Measurements from ENCODE around the gene MRTO4.
"Not testable (repeated sequence)": the region's sequence is repeated elsewhere in the genome, so short reads cannot be mapped to it uniquely, and the experiment has no call there.

Gene MRTO4

DNA sequence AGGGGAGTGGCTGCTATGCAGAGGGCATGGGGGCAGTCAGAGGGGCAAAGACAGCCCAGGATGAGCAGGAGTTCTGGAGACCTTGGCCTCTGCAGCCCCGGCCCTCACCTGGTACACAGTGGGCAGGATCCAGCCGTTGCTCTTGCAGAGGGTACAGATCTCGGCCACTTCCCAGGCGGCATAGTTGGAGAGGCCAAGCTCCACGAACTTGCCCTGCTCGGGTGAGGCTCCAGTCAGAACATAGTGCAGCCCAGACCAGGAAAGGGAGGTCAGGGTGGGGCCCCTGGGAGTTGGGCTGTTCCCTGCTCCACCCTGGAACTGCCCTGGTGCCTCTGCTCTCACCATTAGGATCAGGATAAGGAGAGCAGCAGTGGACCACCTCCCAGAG is 18.7 kb downstream of the MRTO4 start:
- not testable (repeated sequence) for DNase-seq (ENCODE audit: low spot score)

- DNase-seq (ENCODE audit: low spot score), result no peak
These were observed 20.5 kb downstream of the MRTO4 start for GRCh38 chr1:19272064-19272463.

- no peak for DNase-seq (ENCODE audit: low spot score)
These were observed 21.7 kb downstream of the MRTO4 start for GRCh38 chr1:19273106-19273843.

DNA sequence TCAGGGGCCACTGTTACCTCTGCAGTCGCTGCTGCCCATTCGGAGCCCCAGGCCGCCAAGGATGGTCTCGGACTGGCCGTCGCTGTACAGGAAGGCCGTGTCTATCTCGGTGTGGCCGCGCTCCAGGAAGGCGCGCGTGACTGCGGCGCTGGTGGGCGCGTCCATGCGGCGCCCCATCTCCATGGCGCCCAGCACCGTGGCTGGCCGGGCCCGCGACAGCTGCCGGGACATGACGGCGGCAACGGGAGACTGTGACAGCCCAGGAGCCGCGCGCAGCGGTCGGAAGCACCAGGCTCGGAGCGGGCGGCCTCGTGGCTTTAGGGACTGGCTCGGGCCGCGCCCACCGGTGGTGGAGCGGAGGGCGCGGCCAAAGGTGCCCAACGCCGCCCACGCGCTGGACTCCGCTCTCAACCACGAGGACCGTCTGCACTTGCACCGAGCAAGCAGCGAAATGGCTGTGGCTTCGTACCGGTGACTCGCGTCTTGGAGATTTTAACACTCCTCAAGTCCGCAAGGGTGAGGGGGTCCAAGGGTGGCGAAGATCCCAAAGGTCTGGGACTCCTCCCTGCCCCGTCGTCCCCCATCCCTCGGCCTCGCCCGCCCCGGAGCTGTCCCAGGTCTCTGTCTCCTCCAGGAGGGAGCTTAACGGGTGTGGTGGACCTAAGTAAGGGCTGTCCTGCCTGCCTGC is 22.4 kb downstream of the MRTO4 start:
- DNase-seq (ENCODE audit: low spot score), result not testable (repeated sequence)

DNA sequence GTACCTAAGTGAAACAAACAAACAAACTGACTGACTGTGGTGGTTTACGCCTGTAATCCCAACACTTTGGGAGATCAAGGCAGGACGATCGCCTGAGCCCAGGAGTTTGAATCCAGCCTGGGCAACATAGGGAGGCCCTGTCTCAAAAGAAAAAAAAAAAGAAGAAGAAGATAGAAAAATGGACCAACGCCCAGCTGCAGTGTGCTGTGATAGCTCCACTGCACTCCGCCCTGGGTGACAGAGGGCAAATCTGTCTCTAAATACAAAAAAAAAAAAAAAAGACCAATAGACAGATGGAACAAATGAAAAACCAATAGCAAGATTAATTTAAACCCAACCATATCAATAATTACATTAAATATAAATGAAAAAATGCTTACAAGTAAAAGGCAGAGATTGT is 23.0 kb downstream of the MRTO4 start:
- DNase-seq (ENCODE audit: low spot score), result no peak

DNA sequence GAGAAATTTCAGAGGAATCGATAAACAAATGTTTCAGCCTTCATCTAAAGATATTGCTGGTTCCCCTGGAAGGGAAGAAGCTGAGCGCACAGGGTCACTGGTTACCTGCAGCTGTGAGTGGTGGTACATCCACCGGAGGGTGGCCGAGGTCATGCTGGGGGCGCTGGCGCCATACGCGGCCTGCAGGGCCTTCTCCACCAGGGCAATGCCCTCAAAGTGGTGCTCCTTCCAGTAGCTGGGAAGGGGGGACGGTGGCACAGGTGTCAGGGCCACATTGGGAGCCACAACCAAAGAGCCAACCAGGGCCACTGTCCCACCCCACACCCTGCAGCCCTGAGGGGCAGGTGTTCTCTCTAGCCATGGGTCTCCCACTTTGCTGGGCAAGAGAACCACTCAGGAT is 32.3 kb downstream of the MRTO4 start:
- DNase-seq (ENCODE audit: low spot score), result no peak

DNA sequence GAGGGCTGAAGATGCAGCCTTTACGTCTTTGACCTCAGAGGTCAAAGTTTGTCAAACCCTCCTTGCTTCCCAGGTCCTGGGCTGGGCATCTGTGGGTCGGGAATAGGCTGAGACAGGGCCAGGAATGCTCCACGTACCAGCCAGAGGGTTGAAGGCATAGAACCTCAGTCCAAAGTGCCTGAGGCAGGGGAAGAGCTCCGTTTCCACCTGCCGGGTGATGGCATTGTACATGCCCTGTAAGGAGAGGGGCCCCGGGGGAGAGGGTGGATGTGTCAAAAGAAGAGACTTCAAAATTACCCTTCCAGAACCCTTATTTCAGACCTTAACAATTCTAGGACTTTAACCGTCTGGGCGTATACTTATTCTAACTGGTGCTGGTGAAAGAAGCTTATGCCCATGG is 33.3 kb downstream of the MRTO4 start:
- no peak for DNase-seq (ENCODE audit: low spot score)

- DNase-seq (ENCODE audit: low spot score), result not testable (repeated sequence)
These were observed 33.8 kb downstream of the MRTO4 start for GRCh38 chr1:19285366-19285765.

DNA sequence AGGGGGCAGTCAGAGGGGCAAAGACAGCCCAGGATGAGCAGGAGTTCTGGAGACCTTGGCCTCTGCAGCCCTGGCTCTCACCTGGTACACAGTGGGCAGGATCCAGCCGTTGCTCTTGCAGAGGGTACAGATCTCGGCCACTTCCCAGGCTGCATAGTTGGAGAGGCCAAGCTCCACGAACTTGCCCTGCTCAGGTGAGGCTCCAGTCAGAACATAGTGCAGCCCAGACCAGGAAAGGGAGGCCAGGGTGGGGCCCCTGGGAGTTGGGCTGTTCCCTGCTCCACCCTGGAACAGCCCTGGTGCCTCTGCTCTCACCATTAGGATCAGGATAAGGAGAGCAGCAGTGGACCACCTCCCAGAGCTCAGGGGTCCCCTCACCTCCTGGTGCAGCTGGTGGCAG is 34.2 kb downstream of the MRTO4 start:
- DNase-seq (ENCODE audit: low spot score), result not testable (repeated sequence)

GRCh38 chr1:19287436-19288185 is 36.0 kb downstream of the MRTO4 start:
- DNase-seq (ENCODE audit: low spot score), result no peak

DNA sequence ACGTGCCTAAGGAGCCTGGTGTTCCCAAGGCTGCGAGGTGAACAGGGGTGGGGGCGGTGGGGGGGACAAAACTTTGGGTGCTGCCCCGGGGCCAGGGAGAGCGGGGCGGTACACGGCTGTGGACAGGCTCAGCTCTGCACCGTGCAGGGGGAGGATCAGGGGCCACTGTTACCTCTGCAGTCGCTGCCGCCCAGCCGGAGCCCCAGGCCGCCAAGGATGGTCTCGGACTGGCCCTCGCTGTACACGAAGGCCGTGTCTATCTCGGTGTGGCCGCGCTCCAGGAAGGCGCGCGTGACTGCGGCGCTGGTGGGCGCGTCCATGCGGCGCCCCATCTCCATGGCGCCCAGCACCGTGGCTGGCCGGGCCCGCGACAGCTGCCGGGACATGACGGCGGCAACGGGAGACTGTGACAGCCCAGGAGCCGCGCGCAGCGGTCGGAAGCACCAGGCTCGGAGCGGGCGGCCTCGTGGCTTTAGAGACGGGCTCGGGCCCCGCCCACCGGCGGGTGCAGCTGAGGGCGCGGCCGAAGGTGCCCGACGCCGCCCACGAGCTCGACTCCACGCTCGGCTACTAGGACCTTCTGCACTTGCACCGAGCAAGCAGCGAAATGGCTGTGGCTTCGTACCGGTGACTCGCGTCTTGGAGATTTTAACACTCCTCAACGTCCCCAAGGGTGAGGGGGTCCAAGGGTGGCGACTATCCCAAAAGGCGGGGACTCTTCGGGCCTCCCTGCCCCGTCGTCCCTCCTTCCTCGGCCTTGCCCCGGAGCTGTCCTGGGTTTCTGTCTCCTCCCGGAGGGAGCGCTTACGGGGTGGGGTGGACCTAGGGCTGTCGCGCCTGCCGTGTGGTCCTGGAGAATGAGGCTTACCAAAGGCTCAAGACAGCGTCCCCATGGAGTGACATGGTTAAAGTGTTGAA is 37.0 kb downstream of the MRTO4 start, which contains the start of gene AKR7A3:
Gene AKR7A3 (minus strand): TSS at position 447 of the 918 bp plus-strand sequence. CDS start 61 bp downstream, at position 386.
- peak; percentile 37 for DNase-seq (ENCODE audit: low spot score)

GRCh38 chr1:19289244-19289643 is 37.6 kb downstream of the MRTO4 start:
- DNase-seq (ENCODE audit: low spot score), result no peak

DNA sequence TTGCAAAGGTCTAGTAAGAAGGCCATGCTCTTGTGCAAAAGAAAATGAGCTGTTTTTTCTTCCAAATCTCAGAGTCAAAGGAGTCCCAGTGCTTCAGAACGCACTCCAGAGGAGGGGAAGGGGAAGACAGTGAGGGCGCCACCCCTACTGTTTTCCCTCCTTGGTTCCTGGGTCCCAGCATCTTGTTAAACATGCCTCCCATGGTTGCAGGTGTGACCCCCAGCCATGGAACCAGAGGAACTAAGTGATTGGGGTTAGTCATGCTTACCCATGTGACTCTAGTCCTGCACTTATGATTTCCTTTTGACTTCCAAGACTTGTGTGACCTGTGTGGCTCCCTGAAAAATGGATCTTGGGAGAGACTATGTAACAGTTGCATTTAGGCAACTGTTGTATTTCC is 43.0 kb downstream of the MRTO4 start:
- no peak for DNase-seq (ENCODE audit: low spot score)

DNA sequence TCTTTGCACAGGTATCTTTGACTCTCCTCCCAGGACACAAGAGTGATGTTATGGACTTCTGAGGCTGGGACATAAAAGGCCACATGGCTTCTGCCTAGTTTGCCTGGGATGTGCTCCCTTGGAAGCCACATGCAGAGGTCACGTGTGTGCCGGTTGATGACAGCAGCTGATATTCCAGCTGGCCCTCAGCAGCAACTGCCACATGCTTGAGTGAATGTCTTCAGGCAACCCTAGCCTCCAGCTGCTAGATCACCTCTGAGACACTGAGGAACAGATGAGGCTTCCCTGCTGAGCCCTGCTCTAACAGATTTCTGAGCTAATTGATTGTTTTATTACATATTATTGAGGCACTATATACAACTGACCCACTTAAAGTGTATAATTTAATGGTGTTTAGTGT is 48.6 kb downstream of the MRTO4 start:
- no peak for DNase-seq (ENCODE audit: low spot score)

DNA sequence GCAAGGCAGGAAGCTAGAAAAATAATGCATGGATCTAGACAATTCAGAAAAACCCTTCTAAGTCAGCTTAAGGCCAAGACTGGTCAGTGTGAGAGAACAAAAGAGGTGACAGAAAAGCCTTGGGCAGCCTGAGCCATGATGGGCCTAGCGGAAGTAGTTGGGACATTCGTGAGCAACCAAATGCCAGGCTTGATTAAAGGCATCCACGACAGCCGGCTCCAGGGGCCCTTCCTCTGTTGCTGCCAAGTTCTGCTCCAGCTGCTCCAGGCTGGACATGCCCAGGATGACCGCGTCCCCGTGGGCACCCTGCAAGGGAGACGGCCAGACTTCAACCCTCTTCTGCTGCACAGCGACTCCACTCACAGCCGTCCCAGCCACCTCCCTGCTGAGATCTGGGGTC is 52.5 kb downstream of the MRTO4 start:
- DNase-seq (ENCODE audit: low spot score), result not testable (repeated sequence)

GRCh38 chr1:19305880-19306279 is 54.3 kb downstream of the MRTO4 start:
- no peak for DNase-seq (ENCODE audit: low spot score)

GRCh38 chr1:19306941-19307340 is 55.3 kb downstream of the MRTO4 start:
- no peak for DNase-seq (ENCODE audit: low spot score)

DNA sequence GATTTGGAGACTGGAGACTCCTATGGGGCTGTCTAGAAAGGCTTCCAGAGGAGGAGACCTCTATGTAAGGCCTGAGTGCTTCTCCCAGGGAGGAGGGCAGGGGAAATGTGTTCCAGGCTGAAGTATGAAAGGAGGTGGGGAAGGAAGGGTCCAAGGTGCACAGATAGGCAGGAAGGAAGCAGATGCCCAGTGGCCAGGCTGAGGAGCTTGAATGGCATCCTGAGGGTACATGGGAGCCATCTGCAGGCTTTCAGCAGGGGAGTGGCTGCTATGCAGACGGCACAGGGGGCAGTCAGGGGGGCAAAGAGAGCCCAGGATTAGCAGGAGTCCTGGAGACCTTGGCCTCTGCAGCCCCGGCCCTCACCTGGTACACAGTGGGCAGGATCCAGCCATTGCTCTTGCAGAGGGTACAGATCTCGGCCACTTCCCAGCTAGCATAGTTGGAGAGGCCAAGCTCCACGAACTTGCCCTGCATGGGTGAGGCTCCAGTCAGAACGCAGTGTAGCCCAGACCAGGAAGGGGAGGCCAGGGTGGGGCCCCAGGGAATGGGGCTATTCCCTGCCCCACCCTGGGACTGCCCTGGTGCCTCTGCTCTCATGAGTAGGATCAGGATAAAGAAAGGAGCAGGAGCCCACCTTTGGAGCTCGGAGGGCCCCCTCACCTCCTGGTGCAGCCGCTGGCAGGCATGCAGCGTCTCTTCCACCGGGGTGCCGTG is 56.3 kb downstream of the MRTO4 start:
- no peak for DNase-seq (ENCODE audit: low spot score)

GRCh38 chr1:19308509-19308907 is 56.9 kb downstream of the MRTO4 start:
- no peak for DNase-seq (ENCODE audit: low spot score)

DNA sequence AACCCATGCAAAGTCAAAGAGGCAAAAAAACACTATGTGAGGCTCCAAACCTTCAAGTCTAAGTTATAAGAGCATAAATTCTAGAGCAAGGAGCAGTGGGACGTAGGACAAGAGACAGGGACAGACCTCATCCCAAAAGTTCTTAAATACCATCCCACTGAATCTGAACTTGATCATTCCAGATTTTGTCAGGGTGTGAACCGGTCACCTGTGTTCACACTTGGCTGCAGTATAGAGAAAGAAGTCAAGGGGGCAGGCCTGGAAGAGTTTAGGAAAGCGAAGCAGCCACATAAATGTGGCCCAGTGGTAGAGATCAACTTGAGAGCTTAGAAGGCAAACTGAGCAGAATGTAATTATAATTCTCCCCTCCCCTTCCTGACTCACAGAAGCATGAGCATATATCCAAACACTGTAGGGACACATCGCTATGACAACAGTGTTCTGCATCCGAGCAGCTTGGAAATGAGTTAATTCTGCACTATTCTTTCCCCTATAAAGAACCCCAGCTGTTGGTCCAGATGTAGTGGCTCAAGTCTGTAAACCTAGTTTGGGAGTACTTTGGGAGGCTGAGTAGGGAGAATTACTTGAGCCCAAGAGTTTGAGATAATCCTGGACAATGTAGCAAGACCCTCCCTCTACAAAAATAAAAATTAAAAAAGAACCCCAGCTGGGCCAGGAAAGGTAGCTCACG is 57.7 kb downstream of the MRTO4 start:
- no peak for DNase-seq (ENCODE audit: low spot score)

All from globus pallidus (tissue), 1 donor.